Ovary (tissue), 3 donors: ENCODE data around the gene CD300LB.
"Not testable (repeated sequence)": the region's sequence is repeated elsewhere in the genome, so short reads cannot be mapped to it uniquely, and the experiment has no call there.

ENCODE experiments used
- EP300 ChIP-seq: sonication (generic); formaldehyde crosslinking; IDR thresholded peaks from one replicate; pipeline ENCODE4 v1.6.1; 2017; ENCODE audit warnings: antibody characterized with exemption
- TF ChIP-seq, protein P1 (sequence below), 3 donors: fragments of 450-650 bp in 2 of 3; fragments of 200-600 bp in 1 of 3; IDR thresholded peaks; one replicate each; pipeline versions ENCODE4 v1.5.1 to v1.8.0; 2016 to 2022; ENCODE audit warnings: antibody characterized with exemption in 3 of 3, mild to moderate bottlenecking in 1 of 3
- donor health status: DM: no; HTN: no; CAD: no.

DNA sequence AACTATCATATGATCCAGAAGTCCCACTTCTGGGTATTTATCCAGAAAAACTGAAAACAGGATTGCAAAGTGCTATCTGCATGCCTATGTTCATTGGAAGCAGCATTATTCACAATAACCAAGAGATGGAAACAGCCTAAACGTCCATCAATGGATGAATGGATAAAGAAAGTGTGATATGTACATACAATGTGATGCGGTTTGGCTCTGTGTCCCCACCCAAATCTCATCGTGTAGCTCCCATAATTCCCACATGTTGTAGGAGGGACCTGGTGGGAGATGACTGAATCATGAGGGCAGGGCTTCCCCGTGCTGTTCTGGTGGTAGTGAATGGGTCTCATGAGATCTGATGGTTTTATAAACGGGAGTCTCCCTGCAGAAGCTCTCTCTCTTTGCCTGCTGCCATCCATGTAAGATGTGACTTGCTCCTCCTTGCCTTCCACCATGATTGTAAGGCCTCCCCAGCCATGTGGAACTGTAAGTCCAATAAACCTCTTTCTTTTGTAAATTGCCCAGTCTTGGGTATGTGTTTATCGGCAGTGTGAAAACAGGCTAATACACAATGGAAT, 12.8 kb downstream of the CD300LB start:
- not testable (repeated sequence) for TF ChIP-seq EP300
- TF ChIP-seq, protein P1, sequence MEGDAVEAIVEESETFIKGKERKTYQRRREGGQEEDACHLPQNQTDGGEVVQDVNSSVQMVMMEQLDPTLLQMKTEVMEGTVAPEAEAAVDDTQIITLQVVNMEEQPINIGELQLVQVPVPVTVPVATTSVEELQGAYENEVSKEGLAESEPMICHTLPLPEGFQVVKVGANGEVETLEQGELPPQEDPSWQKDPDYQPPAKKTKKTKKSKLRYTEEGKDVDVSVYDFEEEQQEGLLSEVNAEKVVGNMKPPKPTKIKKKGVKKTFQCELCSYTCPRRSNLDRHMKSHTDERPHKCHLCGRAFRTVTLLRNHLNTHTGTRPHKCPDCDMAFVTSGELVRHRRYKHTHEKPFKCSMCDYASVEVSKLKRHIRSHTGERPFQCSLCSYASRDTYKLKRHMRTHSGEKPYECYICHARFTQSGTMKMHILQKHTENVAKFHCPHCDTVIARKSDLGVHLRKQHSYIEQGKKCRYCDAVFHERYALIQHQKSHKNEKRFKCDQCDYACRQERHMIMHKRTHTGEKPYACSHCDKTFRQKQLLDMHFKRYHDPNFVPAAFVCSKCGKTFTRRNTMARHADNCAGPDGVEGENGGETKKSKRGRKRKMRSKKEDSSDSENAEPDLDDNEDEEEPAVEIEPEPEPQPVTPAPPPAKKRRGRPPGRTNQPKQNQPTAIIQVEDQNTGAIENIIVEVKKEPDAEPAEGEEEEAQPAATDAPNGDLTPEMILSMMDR (IDR thresholded peaks at IDR 0.05) = not testable (repeated sequence)
